ENCODE results near the gene THAP4.

DNA sequence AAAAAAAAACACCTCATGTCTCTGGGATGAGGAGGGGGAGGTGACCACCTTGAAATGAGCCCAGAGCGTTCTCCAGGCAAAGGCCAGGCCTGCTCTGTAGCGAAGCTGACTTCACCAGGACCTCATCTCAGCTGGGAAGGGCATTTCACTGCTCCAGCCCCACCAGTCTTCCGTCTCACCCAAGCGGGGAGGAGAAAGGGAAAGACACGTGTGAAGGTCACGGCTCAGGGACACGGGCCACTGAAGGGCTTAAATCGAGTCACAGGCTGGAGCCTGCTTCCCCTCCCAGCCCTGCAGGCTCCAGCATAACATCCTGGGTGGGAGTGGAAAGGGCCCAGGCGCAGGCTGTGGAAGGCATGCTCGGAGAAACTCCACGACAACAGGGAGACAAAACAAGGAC, 18.1 kb downstream of the THAP4 start:
- TF ChIP-seq, protein P1, sequence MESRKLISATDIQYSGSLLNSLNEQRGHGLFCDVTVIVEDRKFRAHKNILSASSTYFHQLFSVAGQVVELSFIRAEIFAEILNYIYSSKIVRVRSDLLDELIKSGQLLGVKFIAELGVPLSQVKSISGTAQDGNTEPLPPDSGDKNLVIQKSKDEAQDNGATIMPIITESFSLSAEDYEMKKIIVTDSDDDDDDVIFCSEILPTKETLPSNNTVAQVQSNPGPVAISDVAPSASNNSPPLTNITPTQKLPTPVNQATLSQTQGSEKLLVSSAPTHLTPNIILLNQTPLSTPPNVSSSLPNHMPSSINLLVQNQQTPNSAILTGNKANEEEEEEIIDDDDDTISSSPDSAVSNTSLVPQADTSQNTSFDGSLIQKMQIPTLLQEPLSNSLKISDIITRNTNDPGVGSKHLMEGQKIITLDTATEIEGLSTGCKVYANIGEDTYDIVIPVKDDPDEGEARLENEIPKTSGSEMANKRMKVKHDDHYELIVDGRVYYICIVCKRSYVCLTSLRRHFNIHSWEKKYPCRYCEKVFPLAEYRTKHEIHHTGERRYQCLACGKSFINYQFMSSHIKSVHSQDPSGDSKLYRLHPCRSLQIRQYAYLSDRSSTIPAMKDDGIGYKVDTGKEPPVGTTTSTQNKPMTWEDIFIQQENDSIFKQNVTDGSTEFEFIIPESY (IDR thresholded peaks at IDR 0.05; ENCODE audit: borderline replicate concordance, low read depth) = no peak
- TF ChIP-seq, protein P2, sequence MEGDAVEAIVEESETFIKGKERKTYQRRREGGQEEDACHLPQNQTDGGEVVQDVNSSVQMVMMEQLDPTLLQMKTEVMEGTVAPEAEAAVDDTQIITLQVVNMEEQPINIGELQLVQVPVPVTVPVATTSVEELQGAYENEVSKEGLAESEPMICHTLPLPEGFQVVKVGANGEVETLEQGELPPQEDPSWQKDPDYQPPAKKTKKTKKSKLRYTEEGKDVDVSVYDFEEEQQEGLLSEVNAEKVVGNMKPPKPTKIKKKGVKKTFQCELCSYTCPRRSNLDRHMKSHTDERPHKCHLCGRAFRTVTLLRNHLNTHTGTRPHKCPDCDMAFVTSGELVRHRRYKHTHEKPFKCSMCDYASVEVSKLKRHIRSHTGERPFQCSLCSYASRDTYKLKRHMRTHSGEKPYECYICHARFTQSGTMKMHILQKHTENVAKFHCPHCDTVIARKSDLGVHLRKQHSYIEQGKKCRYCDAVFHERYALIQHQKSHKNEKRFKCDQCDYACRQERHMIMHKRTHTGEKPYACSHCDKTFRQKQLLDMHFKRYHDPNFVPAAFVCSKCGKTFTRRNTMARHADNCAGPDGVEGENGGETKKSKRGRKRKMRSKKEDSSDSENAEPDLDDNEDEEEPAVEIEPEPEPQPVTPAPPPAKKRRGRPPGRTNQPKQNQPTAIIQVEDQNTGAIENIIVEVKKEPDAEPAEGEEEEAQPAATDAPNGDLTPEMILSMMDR (IDR thresholded peaks at IDR 0.05) = no peak
- TF ChIP-seq RFX5 (IDR thresholded peaks at IDR 0.05; ENCODE audit: low read length) (no peak), POLR2AphosphoS5 (IDR thresholded peaks at IDR 0.05; ENCODE audit: low read depth, low read length) (no peak), RAD21 (IDR thresholded peaks at IDR 0.05; ENCODE audit: low read length) (no peak), CHD2 (IDR thresholded peaks at IDR 0.05; ENCODE audit: low read length, partially characterized antibody) (no peak), SIN3A (IDR thresholded peaks at IDR 0.05; ENCODE audit: borderline replicate concordance, low read depth, low read length) (no peak)
